HEK293 (cell line): Measurements from ENCODE around the gene NUFIP2.

Experiments
- ATF2 ChIP-seq: fragments of 450-650 bp; formaldehyde crosslinking; IDR thresholded peaks from 2 replicates; pipeline ENCODE4 v1.5.1; 2016; ENCODE audit warnings: missing biosample characterization, missing genetic modification characterization, low read depth
- BCL6B ChIP-seq: fragments of 450-650 bp; formaldehyde crosslinking; IDR thresholded peaks from 2 replicates; pipeline ENCODE4 v1.5.1; 2017; ENCODE audit warnings: missing biosample characterization, missing genetic modification characterization
- PBX3 ChIP-seq: sonication (generic); formaldehyde crosslinking; IDR thresholded peaks from 2 replicates; pipeline ENCODE4 v1.8.1; 2022; ENCODE audit warnings: mild to moderate bottlenecking, moderate library complexity, missing genetic modification reagents
- SP7 ChIP-seq: fragments of 450-650 bp; formaldehyde crosslinking; IDR thresholded peaks from 2 replicates; pipeline ENCODE4 v1.5.1; 2016; ENCODE audit warnings: missing biosample characterization, missing genetic modification characterization
- ZNF324 ChIP-seq: fragments of 450-650 bp; formaldehyde crosslinking; IDR thresholded peaks from 2 replicates; pipeline ENCODE4 v1.5.1; 2016; ENCODE audit warnings: missing biosample characterization, missing genetic modification characterization
- ZNF394 ChIP-seq: fragments of 450-650 bp; formaldehyde crosslinking; IDR thresholded peaks from 2 replicates; pipeline ENCODE4 v1.5.1; 2016; ENCODE audit warnings: missing biosample characterization, missing genetic modification characterization, mild to moderate bottlenecking, moderate library complexity, borderline replicate concordance
- ZNF658 ChIP-seq: fragments of 450-650 bp; formaldehyde crosslinking; IDR thresholded peaks from 2 replicates; pipeline ENCODE4; 2016; ENCODE audit warnings: missing biosample characterization, missing genetic modification characterization
- ZNF792 ChIP-seq: fragments of 450-650 bp; formaldehyde crosslinking; IDR thresholded peaks from 2 replicates; pipeline ENCODE4 v1.5.1; 2016; ENCODE audit warnings: missing biosample characterization, missing genetic modification characterization
- ZNF843 ChIP-seq: fragments of 450-650 bp; formaldehyde crosslinking; IDR thresholded peaks from 2 replicates; pipeline ENCODE4 v1.5.1; 2016; ENCODE audit warnings: missing biosample characterization, missing genetic modification characterization
- TF ChIP-seq, protein P1 (sequence below): fragments of 450-650 bp; formaldehyde crosslinking; IDR thresholded peaks from 2 replicates; pipeline ENCODE4 v1.5.1; 2016; ENCODE audit warnings: missing biosample characterization, missing genetic modification characterization

Gene NUFIP2

DNA sequence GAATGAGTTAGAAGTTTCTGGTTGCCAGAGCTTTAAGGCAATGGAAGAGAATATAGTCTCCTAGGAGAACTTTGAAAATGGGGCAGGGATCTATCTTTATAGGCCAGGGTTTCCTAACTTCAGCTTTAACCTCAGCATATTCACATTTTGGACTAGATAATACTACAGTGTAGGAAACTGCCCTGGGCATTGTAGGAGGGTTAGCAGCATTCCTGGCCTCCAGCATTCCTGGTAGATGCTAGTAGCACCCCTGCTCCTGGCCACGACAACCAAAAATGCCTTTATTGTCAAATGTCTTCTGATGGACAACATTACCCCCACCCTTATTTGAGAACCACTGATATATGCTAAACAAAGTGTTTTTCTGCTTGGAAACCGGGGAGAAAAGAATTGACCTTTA lies 86.0 kb downstream of the NUFIP2 start (continued):
- TF ChIP-seq BCL6B, result no peak
- no peak for TF ChIP-seq ZNF324 (tag by site-specific recombination)
- no peak for TF ChIP-seq ATF2 (tag by site-specific recombination)
- no peak for TF ChIP-seq ZNF843 (tag by site-specific recombination)
- TF ChIP-seq, protein P1, sequence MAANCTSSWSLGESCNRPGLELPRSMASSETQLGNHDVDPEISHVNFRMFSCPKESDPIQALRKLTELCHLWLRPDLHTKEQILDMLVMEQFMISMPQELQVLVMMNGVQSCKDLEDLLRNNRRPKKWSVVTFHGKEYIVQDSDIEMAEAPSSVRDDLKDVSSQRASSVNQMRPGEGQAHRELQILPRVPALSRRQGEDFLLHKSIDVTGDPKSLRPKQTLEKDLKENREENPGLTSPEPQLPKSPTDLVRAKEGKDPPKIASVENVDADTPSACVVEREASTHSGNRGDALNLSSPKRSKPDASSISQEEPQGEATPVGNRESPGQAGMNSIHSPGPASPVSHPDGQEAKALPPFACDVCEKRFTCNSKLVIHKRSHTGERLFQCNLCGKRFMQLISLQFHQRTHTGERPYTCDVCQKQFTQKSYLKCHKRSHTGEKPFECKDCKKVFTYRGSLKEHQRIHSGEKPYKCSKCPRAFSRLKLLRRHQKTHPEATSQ (tag by site-specific recombination), result no peak
- no peak for TF ChIP-seq ZNF394 (tag by site-specific recombination)
- no peak for TF ChIP-seq SP7
- TF ChIP-seq PBX3, result no peak
- no peak for TF ChIP-seq ZNF658 (tag by site-specific recombination)
- TF ChIP-seq ZNF792 (tag by site-specific recombination), result no peak
